ENCODE results near the gene CTXND2.
"Not testable (repeated sequence)": the region's sequence is repeated elsewhere in the genome, so short reads cannot be mapped to it uniquely, and the experiment has no call there.

Gene CTXND2

DNA sequence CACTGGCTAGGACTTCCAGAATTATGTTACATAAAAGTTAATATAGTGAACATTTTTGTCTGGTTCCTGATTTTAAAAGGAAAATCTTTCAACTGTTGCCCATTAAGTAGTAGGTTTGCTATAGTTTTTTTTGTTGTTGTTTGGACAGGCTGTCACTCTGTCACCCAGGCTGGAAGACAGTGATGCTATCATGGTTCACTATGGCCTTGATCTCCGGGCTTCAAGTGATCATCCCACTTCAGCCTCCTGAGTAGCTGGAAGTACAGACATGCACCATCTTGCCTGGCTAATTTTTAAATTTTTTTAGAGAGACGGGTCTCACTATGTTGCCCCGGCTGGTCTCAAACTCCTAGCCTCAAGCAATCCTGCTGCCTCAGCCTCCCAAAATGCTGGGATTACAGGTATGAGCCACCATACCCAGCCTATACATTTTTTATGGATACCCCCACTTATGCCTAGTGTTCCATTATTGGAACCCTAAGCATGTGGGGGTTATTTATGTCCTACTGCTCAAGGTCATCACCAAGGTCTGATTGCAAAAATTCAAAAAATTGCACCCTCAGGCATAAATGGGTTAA lies 6.5 kb downstream of the CTXND2 start:
- no peak for DNase-seq

DNA sequence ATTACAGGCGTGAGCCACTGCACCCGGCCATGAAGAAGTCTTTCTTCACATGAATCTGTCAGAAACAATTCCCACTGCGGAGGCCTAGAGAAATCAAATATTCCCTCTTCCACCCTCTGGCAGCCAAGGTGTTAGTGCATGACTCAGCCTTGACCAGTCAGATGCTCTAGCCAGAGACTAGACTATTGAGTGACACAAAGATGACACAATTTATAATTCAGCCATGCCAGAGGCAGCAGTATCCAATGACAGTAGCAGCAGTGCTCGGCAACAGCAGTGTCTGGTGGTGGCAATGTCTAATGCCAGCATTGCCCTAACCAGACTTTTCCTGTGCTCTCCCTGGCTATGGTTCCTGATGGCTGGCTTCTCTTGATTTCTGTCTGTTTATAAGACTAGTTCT lies 8.7 kb downstream of the CTXND2 start:
- no peak for DNase-seq

DNA sequence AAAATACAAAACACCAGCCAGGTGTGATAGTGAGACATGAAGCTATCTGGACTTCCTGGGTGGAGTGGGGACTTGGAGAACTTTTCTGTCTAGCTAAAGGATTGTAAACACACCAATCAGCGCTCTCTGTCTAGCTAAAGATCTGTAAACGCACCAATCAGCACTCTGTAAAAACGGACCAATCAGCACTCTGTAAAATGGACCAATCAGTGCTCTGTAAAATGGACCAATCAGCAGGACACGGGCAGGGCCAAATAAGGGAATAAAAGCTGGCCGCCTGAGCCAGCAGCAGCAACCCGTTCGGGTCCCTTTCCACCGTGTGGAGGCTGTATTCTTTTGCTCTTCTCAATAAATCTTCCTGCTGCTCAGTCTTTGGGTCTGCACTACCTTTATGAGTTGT lies 12.9 kb downstream of the CTXND2 start:
- DNase-seq, result not testable (repeated sequence)

DNA sequence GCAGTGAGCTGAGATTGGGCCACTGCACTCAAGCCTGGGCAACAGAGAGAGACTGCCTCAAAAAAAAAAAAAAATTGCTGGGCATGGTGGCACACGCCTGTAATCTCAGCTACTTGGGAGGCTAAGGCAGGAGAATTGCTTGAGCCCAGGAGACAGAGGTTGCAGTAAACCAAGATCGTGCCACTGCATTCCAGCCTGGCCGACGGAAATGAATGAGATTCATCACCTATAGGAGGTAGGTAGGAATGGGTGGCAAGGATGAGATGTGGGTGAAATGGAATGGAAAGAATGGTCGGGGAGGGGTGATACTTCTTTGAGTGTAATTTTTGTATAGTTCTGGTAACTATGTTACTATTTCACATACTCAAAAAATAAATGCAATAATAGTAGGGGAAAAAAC lies 15.4 kb downstream of the CTXND2 start:
- no peak for DNase-seq

DNA sequence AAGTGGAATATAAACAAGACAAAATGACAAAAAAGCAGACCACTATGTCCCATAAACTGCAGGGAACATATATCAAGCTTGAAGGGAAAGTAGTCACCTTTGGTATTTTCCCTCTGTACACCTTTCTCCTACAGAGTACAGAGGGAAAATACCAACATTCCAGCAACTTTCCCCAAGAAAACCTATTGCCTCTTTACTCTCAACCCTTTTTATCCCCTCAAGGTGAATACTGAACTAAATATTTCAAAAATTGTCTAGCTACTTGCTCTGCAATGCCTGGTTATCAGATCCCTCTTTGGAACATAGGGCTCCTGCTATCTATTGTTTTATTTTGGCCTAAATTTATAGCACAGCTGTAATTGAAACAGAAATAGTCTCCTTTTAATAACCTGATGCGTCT lies 15.8 kb downstream of the CTXND2 start:
- no peak for DNase-seq

DNA sequence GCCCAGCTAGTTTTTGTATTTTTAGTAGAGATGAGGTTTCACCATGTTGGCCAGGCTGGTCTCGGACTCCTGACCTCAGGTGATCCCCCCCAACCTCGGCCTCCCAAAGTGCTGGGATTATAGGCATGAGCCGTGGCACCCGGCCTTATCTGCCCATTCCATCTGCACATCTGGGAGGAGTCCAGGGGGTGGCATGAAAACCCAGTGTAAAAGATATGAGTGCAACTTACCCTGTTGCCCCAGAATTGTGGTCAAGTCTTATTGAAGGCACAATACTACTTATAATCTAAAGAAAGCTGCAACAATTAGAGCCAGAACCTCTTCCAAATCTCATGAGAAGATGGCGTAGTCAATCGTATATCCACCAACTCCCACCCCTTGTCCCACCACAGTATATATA lies 18.4 kb downstream of the CTXND2 start:
- no peak for DNase-seq

DNA sequence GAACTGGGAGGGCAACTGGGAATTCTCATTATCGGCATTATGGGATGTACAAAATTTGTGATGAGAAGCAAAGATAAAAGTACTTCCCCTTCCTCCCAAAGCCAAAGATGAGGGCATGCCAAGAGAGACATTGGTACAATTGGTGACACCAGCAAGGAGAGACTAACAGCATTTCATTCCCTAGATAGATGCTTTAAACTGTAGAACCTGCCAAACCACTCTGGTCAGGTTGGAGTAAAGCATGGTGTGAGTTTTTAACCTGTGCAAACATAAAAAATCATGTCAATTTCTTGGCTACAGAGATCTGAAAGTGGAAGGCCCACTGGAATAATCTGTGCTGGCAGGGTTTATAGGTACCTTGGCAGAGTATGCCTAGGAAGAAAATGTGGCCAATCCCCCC lies 19.4 kb downstream of the CTXND2 start:
- no peak for DNase-seq

DNA sequence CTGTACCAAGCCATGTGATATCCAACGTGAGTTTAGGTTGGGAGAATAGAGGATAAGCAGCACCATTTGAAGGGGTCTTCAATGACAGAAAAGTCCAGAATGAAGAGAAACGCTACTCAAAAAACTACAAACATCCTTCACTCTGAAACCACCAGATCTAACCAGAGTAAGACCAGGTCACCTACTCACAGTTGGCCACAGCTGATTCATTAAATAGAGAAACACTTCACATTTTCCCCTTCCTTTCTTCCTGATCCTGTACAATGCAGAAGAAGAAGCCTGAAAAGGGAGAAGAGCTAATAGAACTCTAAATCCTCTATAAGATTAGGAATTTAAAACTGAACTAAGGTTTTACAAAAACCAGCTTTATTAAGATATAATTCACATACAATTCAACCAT lies 19.9 kb downstream of the CTXND2 start:
- no peak for DNase-seq

DNA sequence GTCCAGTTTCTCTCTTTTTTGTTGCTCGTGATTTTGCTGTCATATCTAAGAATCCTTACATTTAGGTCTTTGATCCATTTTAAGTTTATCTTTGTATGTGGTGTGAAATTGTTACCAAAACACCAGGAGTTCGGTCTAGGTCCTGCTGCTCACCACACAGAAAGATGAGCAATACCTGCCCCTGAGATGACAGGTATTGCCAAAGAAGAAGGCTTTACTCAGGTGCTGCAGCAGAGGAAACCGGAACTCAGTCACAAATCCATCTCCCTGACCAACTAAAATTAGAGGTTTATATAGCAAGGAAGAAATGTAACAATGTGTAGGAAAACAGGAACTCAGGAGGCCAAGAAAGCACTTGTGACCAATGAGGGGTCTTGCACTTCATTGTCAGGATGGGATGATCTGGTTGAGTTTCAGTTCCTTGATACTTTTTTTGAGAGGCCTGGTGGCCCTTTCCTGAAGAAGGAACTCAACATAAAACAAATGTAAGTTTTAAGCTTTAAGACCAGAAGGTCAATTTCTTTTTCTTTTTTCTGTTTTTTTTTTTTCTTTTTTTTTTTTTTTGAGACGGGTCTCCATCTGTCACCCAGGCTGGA lies 22.7 kb downstream of the CTXND2 start:
- DNase-seq, result no peak

DNA sequence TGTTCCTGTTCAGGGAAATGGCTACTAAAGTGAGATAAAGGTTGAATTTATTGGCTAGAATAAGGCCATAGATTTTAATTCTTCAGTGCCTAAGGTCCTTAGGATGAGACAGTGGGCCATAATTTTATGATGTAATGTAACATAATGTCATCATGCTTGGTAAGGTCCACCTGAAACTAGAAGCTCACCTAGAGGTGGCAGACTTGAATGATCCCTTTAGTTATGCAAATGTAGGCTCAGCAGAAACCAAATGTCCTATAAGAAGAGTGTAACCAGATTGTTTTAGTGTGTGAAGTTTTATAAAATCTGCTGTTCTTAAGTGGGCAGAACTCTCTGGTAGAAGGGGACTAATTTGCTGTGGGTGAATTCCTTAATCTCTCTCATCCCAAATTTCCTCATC lies 25.7 kb downstream of the CTXND2 start:
- DNase-seq, result no peak

DNA sequence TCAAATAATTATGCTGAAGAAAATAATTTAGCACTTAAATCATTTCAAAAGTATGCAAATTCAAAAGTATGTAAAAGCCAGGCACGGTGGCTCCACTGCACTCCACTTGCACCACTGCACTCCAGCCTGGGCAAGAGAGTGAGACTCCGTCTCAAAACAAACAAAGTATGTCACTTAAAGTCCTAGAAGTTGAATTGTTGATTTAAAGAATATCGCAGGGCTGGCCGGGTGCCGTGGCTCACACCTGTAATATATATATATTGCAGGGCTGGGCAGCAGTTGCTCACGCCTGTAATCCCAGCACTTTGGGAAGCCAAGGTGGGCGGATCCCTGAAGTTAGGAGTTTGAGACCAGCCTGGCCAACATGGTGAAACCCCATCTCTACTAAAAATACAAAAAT lies 30.5 kb downstream of the CTXND2 start:
- no peak for DNase-seq

DNA sequence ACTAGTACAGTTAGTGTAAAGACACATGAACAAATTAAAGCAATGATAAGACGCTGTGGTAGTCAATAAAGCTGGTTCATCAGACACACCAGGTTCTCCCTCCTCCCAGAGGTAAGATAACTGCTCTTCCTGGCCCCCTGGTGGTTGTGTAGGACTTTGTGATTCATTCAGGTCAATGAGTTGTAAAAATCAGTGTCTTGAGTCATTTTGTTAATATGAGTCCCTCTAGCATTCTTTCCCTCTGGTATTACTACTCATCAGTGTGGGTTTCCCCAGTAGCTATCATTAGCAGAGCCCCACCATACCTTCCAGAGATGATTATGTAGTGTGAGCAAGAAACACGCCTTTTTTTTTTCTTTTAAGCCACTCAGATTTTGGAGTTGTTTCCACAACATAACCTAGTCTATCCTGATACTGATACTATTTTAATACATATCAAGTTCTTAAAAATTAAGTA lies 35.6 kb downstream of the CTXND2 start:
- peak; percentile 72 to 80 for DNase-seq

DNA sequence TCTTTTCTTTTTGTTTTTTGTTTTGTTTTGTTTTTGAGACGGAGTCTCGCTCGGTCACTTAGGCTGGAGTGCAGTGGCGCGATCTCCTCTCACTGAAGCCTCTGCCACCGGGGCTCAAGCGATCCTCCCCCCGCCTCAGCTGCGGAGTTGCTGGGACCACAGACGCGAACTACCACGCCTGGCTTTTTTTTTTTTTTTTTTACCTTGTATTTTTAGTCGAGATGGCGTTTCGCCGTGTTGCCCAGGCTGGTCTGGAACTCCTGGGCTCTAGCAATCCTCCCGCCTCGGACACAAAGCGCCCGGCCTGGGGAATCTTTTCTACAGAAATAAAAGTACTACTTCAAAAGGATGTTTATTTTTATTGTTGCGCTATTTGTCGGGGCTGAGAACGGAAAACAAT lies 38.1 kb downstream of the CTXND2 start:
- no peak for DNase-seq

DNA sequence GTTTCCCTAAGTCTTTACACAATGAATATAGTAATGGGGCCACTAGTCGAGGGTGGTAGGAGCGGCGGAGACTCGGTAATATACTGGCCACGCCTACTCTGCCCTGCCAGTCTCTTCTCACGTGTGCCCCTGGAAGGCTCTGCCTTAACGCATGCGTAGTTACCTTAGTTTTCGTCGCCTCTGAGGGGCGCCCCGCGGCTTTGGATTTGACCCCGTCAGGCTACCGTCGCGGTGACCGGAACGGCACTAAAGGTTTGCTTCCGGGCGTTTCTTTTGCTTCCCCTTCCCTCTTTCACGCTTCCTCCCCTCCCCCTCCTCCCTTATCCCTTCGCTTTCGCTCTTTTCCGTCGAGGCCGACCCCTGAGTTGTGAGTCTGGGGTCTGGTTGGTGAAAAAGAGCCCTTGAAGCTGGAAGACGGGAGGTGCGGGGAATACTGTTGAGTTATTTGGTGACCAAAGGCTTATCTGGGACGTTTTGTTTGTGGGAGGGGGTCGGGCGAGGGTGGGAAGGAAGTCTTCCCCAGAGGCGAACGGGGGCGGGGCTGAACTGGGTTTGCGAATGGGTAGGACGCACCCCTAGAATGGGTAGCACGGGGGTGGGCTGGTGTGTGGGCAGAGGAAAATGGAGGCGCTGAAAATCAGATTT lies 39.3 kb downstream of the CTXND2 start, which contains the start of gene SETDB1:
TSS of gene SETDB1 (plus strand) at position 267 of the 645 bp plus-strand sequence. CDS start 1,352 bp downstream, outside the sequence.
- peak; percentile 96 to 99 for DNase-seq

DNA sequence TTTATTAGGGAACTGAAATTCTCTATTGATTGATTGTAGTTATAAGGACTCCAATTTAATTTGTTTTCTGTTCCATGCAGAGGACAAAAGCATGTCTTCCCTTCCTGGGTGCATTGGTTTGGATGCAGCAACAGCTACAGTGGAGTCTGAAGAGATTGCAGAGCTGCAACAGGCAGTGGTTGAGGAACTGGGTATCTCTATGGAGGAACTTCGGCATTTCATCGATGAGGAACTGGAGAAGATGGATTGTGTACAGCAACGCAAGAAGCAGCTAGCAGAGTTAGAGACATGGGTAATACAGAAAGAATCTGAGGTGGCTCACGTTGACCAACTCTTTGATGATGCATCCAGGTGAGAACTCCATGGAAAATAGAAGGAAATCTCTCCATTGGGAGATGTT lies 40.7 kb downstream of the CTXND2 start:
- DNase-seq, result no peak

DNA sequence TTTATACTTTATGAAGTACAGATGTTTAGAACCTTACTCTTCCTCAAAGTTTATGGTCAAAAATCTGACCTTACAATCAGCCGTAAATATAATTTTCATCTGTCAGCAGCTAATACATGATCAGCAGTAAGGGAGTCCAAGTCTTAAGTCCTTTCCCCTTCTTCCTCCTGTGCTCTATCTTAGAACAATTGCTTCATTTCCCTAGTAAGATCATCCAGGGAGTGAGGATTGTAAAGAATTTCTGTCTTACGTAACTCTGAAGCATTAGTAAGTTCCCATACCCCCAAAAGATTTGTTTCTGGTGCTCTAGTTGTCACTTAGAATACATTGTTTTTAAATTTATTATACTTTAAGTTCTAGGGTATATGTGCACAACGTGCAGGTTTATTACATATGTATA lies 41.4 kb downstream of the CTXND2 start:
- DNase-seq, result no peak

DNA sequence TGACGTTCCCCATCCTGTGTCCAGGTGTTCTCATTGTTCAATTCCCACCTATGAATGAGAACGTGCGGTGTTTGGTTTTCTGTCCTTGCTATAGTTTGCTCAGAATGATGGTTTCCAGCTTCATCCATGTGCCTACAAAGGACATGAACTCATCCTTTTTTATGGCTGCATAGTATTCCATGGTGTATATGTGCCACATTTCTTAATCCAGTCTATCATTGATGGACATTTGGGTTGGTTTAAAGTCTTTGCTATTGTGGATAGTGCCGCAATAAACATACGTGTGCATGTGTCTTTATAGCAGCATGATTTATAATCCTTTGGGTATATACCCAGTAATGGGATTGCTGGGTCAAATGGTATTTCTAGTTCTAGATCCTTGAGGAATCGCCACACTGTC lies 41.8 kb downstream of the CTXND2 start:
- DNase-seq, result not testable (repeated sequence)

DNA sequence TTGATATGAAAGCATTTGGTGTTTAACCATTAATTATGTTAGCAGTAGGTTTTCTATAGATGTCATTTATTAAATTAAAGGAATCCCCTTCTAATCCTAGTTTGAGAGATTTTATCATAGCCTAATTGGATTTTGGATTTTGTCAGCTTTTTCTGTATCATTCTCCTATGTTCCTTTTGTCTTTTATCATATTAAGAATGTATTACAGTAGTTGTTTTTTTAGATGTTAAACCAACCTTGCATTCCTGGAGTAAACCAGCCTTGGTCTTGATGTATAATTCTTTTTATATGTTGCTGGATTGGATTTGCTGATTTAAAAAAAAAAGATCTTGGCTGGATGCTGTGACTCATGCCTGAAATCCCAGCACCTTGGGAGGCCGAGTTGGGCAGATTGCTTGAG lies 44.8 kb downstream of the CTXND2 start:
- DNase-seq, result no peak

DNA sequence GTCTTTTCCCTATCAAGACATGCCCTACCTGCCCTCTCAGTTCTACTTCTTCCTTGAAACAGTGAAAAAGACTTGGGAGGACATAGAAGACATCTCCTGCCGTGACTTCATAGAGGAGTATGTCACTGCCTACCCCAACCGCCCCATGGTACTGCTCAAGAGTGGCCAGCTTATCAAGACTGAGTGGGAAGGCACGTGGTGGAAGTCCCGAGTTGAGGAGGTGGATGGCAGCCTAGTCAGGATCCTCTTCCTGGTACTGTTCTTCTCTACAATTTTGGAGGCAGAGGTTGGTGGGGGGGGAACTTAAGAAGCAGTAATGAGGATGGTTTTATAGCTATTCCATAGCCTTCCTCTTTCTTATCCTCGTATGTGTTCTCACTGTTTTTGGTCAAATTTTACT lies 57.9 kb downstream of the CTXND2 start:
- no peak for DNase-seq

DNA sequence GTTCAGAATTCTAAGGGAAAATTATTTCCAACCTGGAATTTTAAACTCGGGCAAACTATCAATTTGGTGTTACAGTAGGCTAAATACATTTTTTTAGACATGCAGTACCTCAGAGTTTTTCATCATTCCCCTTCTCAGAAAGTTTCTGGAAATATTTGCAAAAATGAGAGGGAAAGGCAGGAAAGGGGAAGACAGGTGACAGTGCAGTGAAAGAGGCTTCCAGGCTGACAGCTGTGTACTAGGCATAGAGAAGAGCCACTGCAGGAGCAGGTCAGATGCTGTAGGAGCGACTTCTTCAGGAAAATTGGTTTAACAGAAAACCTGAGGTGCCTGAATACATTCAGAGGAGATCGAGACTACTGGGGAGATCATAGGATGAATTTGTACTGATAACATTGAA lies 67.8 kb downstream of the CTXND2 start:
- DNase-seq, result no peak

DNA sequence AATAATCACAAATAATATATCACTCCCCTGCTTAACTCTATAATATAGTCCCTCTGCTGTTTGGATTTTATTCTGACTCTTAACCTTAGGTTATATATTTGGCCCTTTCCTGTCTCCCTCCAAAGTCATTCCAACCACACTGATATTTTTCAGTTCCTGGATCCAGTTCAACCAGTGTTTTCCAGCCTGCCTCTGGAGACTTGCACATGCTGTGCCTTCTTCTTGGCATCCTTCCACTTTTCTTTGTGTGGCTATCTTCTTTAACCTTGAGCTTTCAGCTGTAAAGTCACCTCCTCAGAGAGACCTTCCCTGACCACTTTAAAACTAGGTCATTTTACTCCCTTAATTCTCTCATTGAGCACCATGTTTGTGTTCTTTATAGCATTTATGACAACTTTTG lies 68.3 kb downstream of the CTXND2 start:
- no peak for DNase-seq

DNA sequence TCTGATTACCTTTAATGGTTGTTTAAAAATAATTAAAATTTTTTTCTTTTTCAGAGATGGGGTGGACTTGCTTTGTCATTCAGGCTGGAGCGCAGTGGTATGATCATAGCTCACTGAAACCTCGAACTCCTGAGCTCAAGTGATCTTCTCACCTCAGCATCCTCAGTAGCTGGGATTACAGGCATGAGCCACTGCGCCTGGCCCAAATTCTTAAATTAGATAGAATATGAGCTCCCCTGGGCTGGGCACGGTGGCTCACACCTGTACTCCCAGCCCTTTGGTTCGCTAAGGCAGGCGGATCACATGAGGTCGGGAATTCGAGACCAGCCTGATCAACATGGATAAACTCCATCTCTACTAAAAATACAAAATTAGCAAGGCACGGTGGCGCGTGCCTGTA lies 70.7 kb downstream of the CTXND2 start:
- no peak for DNase-seq

DNA sequence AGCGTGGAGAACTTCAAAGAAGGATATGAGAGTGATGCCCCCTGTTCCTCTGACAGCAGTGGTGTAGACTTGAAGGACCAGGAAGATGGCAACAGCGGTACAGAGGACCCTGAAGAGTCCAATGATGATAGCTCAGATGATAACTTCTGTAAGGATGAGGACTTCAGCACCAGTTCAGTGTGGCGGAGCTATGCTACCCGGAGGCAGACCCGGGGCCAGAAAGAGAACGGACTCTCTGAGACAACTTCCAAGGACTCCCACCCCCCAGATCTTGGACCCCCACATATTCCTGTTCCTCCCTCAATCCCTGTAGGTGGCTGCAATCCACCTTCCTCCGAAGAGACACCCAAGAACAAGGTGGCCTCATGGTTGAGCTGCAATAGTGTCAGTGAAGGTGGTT lies 73.7 kb downstream of the CTXND2 start:
- no peak for DNase-seq

DNA sequence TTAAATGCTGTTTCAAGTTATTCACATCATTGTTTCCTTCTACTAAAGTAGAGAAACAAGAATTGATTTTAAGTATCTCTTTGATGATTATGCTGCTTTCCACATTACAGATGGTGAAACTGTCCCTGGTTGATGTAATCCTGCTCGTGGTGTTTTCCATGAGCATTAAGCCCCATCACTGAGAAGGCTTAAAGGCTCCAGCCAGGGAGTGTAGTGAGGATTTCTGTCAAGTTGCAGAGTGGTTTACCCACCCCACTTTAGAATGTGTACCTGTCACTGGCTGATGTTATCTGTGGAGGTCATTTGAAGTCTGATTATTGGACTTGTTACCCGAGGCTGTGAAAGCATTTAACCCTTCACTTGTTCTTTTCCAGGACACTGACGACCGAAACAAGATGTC lies 74.8 kb downstream of the CTXND2 start:
- no peak for DNase-seq
